Suprapubic skin (tissue), 4 donors: Measurements from ENCODE around the gene COQ9. TPM values are rescaled to one million over a fixed set of nuclear protein-coding genes. Genes with fewer than 3 reads are reported as not detected.
A peak's percentile ranks its signal among the peaks of the same experiment; 100 is the strongest.

Experiments used
- DNase-seq, 2 donors: peaks; one replicate each; pipeline ENCODE4 v3.0.0-alpha.2; 2019; ENCODE audit warnings: low spot score in 2 of 2
- H3K27ac ChIP-seq: fragments of 200-600 bp; sonication (generic); one replicate; pipeline ENCODE4 v1.5.1; 2019
- H3K27me3 ChIP-seq: fragments of 200-600 bp; sonication (generic); one replicate; pipeline ENCODE4 v1.5.1; 2019
- H3K36me3 ChIP-seq: fragments of 200-600 bp; sonication (generic); one replicate; pipeline ENCODE4 v1.5.1; 2019
- H3K4me1 ChIP-seq: fragments of 200-600 bp; sonication (generic); one replicate; pipeline ENCODE4 v1.5.1; 2019
- H3K4me3 ChIP-seq: fragments of 200-600 bp; sonication (generic); one replicate; pipeline ENCODE4 v1.5.1; 2019; ENCODE audit warnings: mild to moderate bottlenecking
- H3K9me3 ChIP-seq: fragments of 200-600 bp; sonication (generic); one replicate; pipeline ENCODE4 v1.5.1; 2019
- CTCF ChIP-seq, 2 donors: fragments of 200-600 bp in 1 of 2; fragments of 450-650 bp in 1 of 2; sonication (generic) in 1 of 2; IDR thresholded peaks; one replicate each; pipeline ENCODE4 v1.5.1; 2016 to 2019; ENCODE audit warnings: antibody characterized with exemption in 2 of 2, mild to moderate bottlenecking in 1 of 2, moderate library complexity in 1 of 2
- EP300 ChIP-seq: sonication (generic); formaldehyde crosslinking; IDR thresholded peaks from one replicate; pipeline ENCODE4 v1.6.1; 2017; ENCODE audit warnings: antibody characterized with exemption
- POLR2A ChIP-seq, 2 donors: fragments of 450-650 bp; IDR thresholded peaks; one replicate each; pipeline ENCODE4 v1.6.1; 2017; ENCODE audit warnings: antibody characterized with exemption in 2 of 2, mild to moderate bottlenecking in 2 of 2, moderate library complexity in 2 of 2
- POLR2AphosphoS5 ChIP-seq, 3 donors: sonication (generic); formaldehyde crosslinking; IDR thresholded peaks; one replicate each; pipeline ENCODE4 v1.6.1; 2017; ENCODE audit warnings: antibody characterized with exemption in 3 of 3
- WGBS: methylation state at CpG from one replicate; pipeline ENCODE4 v1.1.5; 2018; 5-methylcytosine and 5-hydroxymethylcytosine counted together
- total RNA-seq, 4 donors: library from RNA; depleted of rRNA; stranded (reverse); fragments of >200 nt; gene quantifications; one replicate each; pipeline ENCODE4 v1.1.0, GENCODE V29; 2016

The COQ9 gene
- total RNA-seq, 4 donors from 2014 or later: 45.7 to 60.1 (median 48.8) TPM

DNA sequence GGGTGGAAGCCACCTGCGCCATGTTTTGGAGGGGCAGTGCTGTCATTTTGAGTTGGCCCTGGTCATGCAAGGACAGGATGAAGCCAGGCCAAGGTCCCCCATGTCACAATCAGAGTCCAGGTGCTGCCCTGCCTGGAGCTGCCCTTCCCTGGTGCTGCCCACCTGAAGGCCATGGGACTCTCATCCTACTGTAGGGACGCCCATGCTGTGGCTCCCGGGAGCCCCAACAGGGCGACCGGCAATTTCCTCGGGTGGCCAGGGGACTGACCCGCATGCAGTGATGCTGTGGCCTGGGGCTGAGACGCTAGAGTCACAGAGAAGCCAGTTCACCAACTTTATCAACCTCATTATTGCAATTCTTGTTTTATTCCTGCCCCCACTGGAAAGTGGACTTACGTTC is 34.7 kb upstream of the COQ9 start:
- TF ChIP-seq CTCF (IDR thresholded peaks at IDR 0.05): no peak
- no peak for TF ChIP-seq POLR2AphosphoS5 (IDR thresholded peaks at IDR 0.05)
- TF ChIP-seq EP300: no peak
- no peak for TF ChIP-seq POLR2A (IDR thresholded peaks at IDR 0.05)
- no peak overlapping the region for H3K4me3 ChIP-seq
- DNase-seq: no peak
- no peak overlapping the region for H3K27ac ChIP-seq
- no peaks in the 10 kb centered on the region for H3K27me3 ChIP-seq
- H3K4me1 ChIP-seq: peaks cover 38% of the 10 kb centered on the region
- no peaks in the 10 kb centered on the region for H3K36me3 ChIP-seq
- 87% methylated on average over 4 of the region's 9 CpGs for WGBS
- H3K9me3 ChIP-seq: no peaks in the 10 kb centered on the region

DNA sequence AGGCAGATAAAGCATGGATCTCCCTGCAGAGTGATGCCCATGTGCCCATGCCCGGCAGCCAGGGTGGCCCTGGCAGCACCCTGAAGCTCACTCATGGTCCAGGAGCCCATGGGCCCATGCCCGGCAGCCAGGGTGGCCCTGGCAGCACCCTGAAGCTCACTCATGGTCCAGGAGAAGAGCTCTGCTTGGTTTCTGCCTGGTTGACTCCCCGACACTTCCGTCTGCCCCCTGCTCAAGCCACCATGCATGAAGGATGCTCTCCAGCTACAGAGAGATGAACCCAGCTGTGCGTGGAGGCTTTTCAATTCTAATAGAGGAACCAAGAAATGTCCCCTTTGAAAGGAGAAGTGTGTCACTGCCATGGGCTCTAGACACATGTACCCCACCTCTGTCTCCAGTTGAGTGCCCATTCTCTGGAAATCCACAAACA is 34.0 kb upstream of the COQ9 start:
- WGBS: 83% methylated on average over 1 of the region's 5 CpGs
- Histone ChIP-seq H3K4me1 (peaks cover 45% of the 10 kb centered on the region), H3K4me3 (no peak overlapping the region)

GRCh38 chr16:57413733-57414132 is 33.5 kb upstream of the COQ9 start:
- TF ChIP-seq POLR2AphosphoS5 (IDR thresholded peaks at IDR 0.05): no peak
- TF ChIP-seq EP300: no peak
- TF ChIP-seq POLR2A (IDR thresholded peaks at IDR 0.05): no peak
- TF ChIP-seq CTCF (IDR thresholded peaks at IDR 0.05): no peak
- no peaks in the 10 kb centered on the region for H3K36me3 ChIP-seq
- H3K27me3 ChIP-seq: no peaks in the 10 kb centered on the region
- no peak for DNase-seq
- no peak overlapping the region for H3K27ac ChIP-seq
- WGBS: 78% methylated on average over 7 of the region's 7 CpGs
- peaks cover 49% of the 10 kb centered on the region for H3K4me1 ChIP-seq
- no peaks in the 10 kb centered on the region for H3K9me3 ChIP-seq
- H3K4me3 ChIP-seq: no peak overlapping the region

More for the DNA sequence above, 34.0 kb upstream of the COQ9 start:
- TF ChIP-seq POLR2AphosphoS5 (IDR thresholded peaks at IDR 0.05) (no peak), EP300 (no peak), POLR2A (IDR thresholded peaks at IDR 0.05) (no peak), CTCF (IDR thresholded peaks at IDR 0.05) (no peak)
- H3K27me3 ChIP-seq: no peaks in the 10 kb centered on the region
- no peak overlapping the region for H3K27ac ChIP-seq
- H3K9me3 ChIP-seq: no peaks in the 10 kb centered on the region
- DNase-seq: no peak
- no peaks in the 10 kb centered on the region for H3K36me3 ChIP-seq

DNA sequence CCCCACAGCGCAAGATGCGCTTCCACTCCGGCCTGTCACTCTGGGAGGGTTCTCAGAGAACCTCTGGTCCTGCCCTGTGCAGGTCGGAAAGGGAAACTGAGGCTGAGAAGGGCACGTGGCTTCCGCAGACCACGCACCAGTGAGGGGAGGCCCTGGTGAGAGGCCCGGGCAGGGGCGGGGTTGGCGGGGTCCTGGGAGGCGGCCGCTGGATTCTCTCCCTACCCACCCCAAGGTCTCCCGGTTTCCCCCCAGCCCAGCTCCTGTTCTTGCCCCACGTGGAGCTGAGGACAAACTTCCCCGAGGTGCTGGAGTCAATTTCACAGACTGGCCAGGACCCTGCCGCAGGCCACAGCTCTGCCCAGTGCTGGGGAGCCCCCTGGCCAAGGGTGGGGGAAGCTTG is 31.2 kb upstream of the COQ9 start:
- no peak overlapping the region for H3K4me3 ChIP-seq
- TF ChIP-seq POLR2AphosphoS5 (IDR thresholded peaks at IDR 0.05) (no peak), POLR2A (IDR thresholded peaks at IDR 0.05) (no peak), CTCF (IDR thresholded peaks at IDR 0.05) (no peak), EP300 (no peak)
- no peaks in the 10 kb centered on the region for H3K36me3 ChIP-seq
- H3K9me3 ChIP-seq: no peaks in the 10 kb centered on the region
- no peaks in the 10 kb centered on the region for H3K27me3 ChIP-seq
- DNase-seq: peak in 1 of 2 donors; percentile 76
- H3K4me1 ChIP-seq: peaks cover 37% of the 10 kb centered on the region
- 90% methylated on average over 7 of the region's 16 CpGs for WGBS
- no peak overlapping the region for H3K27ac ChIP-seq

GRCh38 chr16:57419506-57419905 is 27.8 kb upstream of the COQ9 start:
- Histone ChIP-seq H3K36me3 (no peaks in the 10 kb centered on the region), H3K27me3 (no peaks in the 10 kb centered on the region), H3K4me3 (no peak overlapping the region), H3K27ac (no peak overlapping the region), H3K9me3 (no peaks in the 10 kb centered on the region), H3K4me1 (peaks cover 38% of the 10 kb centered on the region)
- WGBS: 65% methylated on average over 6 of the region's 6 CpGs
- TF ChIP-seq EP300 (no peak), POLR2A (IDR thresholded peaks at IDR 0.05) (no peak), POLR2AphosphoS5 (IDR thresholded peaks at IDR 0.05) (no peak)
- no peak for DNase-seq
